Activated naive CD8-positive, alpha-beta T cell treated with anti-CD3 and anti-CD28 coated beads, Interleukin-2, amount 50 U/mL, for 24 hours (primary cell): ENCODE data around the gene C2CD4D.
A peak's percentile ranks its signal among the peaks of the same experiment; 100 is the strongest.

Source experiments
- ATAC-seq: fragments of 150-1000 bp; cut with Tn5 transposase; one replicate; pipeline ENCODE4 v1.10.0; 2021
- DNase-seq: peaks from one replicate; pipeline ENCODE4 v3.0.0; 2021
- H3K27ac Mint-ChIP-seq: one replicate; pipeline ENCODE4 v1.8.0; 2021; ENCODE audit warnings: mild to moderate bottlenecking, mixed read lengths
- H3K27me3 Mint-ChIP-seq: one replicate; pipeline ENCODE4 v1.8.0; 2021; ENCODE audit warnings: mixed read lengths
- H3K36me3 Mint-ChIP-seq: one replicate; pipeline ENCODE4 v1.8.0; 2021; ENCODE audit warnings: low read depth, mixed read lengths
- H3K4me1 Mint-ChIP-seq: one replicate; pipeline ENCODE4 v1.8.0; 2021; ENCODE audit warnings: mixed read lengths
- H3K4me3 Mint-ChIP-seq: one replicate; pipeline ENCODE4 v1.8.0; 2021; ENCODE audit warnings: mild to moderate bottlenecking, moderate library complexity, mixed read lengths
- H3K9me3 Mint-ChIP-seq: one replicate; pipeline ENCODE4 v1.8.0; 2021; ENCODE audit warnings: mixed read lengths

The C2CD4D gene

GRCh38 chr1:151849871-151850270 is 10.3 kb upstream of the C2CD4D start:
- no peak for ATAC-seq
- no peak overlapping the region for H3K27ac Mint-ChIP-seq
- peaks cover 27% of the 10 kb centered on the region for H3K4me1 Mint-ChIP-seq
- peaks cover 12% of the 10 kb centered on the region for H3K36me3 Mint-ChIP-seq
- H3K4me3 Mint-ChIP-seq = no peak overlapping the region
- DNase-seq = no peak
- no peaks in the 10 kb centered on the region for H3K9me3 Mint-ChIP-seq
- H3K27me3 Mint-ChIP-seq = no peaks in the 10 kb centered on the region

GRCh38 chr1:151849126-151849525 is 9.5 kb upstream of the C2CD4D start:
- no peak for DNase-seq
- H3K27ac Mint-ChIP-seq = no peak overlapping the region
- no peak overlapping the region for H3K4me3 Mint-ChIP-seq
- H3K36me3 Mint-ChIP-seq = peaks cover 14% of the 10 kb centered on the region
- H3K9me3 Mint-ChIP-seq = no peaks in the 10 kb centered on the region
- H3K27me3 Mint-ChIP-seq = no peaks in the 10 kb centered on the region
- ATAC-seq = no peak
- peaks cover 27% of the 10 kb centered on the region for H3K4me1 Mint-ChIP-seq

- Mint-ChIP-seq H3K27ac (peak overlapping the region; percentile 77), H3K36me3 (peaks cover 20% of the 10 kb centered on the region), H3K4me1 (peaks cover 29% of the 10 kb centered on the region)
These were observed 8.4 kb upstream of the C2CD4D start for GRCh38 chr1:151847867-151848596.

DNA sequence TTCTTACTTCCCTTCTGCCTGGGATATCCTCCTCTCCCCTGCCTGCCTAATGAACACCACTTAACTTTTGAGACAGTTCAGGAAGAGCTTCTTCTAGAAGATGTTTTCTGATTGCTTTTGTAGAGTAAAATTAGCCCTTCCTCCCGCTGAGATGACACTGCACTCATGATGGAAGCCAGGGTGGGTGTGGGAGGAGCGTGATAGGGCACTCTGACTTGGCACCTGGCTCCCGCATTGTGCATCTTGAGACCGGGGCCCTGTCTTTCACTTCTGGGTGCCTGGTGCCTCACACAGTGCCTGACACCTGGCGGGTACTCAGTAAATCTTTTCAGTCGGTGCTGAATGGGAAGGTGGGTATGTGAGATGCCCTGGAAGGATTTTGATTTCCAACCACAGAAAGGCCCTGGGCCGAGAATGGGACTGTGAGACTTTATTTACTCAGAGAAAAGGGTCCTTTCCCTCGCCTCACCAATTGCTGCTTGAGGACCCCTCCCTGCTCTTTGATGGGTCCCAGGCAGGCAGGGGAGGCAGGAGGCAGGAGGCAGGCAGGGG is 7.1 kb upstream of the C2CD4D start:
- no peak overlapping the region for H3K4me3 Mint-ChIP-seq
- H3K4me1 Mint-ChIP-seq = peaks cover 30% of the 10 kb centered on the region
- H3K36me3 Mint-ChIP-seq = peaks cover 27% of the 10 kb centered on the region
- no peaks in the 10 kb centered on the region for H3K9me3 Mint-ChIP-seq
- DNase-seq (no peak), ATAC-seq (no peak)
- peak overlapping the region; percentile 18 for H3K27ac Mint-ChIP-seq
- H3K27me3 Mint-ChIP-seq = no peaks in the 10 kb centered on the region

More at GRCh38 chr1:151847867-151848596, 8.4 kb upstream of the C2CD4D start:
- no peaks in the 10 kb centered on the region for H3K9me3 Mint-ChIP-seq
- ATAC-seq = no peak
- no peaks in the 10 kb centered on the region for H3K27me3 Mint-ChIP-seq
- no peak overlapping the region for H3K4me3 Mint-ChIP-seq
- DNase-seq = no peak

GRCh38 chr1:151846062-151846568 is 6.5 kb upstream of the C2CD4D start:
- no peaks in the 10 kb centered on the region for H3K9me3 Mint-ChIP-seq
- peak overlapping the region; percentile 18 for H3K27ac Mint-ChIP-seq
- DNase-seq (no peak), ATAC-seq (peak; percentile 67)
- peaks cover 30% of the 10 kb centered on the region for H3K36me3 Mint-ChIP-seq
- no peak overlapping the region for H3K4me3 Mint-ChIP-seq
- no peaks in the 10 kb centered on the region for H3K27me3 Mint-ChIP-seq
- H3K4me1 Mint-ChIP-seq = peaks cover 33% of the 10 kb centered on the region

DNA sequence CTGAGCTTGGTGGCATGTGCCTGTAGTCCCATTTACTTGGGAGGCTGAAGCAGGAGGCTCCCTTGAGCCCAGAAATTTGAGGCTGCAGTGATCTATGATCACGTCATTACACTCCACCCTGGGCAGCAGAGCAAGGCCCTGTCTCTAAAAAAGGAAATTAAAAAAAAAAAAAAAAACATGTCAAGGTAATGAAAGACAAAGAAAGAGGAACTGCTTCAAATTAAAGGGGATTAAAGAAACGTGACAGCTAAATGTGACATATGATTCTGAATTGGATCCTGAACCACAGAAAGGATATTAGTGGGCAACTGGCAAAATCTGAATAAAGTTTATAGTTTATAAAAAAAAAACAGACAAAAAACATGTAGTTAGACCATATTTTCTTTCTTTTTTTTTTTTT is 3.8 kb upstream of the C2CD4D start:
- Mint-ChIP-seq H3K9me3 (no peaks in the 10 kb centered on the region), H3K4me1 (peaks cover 42% of the 10 kb centered on the region)

GRCh38 chr1:151841141-151841540 is 1.5 kb upstream of the C2CD4D start:
- Mint-ChIP-seq H3K9me3 (no peaks in the 10 kb centered on the region), H3K4me1 (peaks cover 45% of the 10 kb centered on the region), H3K36me3 (peaks cover 30% of the 10 kb centered on the region), H3K4me3 (no peak overlapping the region), H3K27me3 (peaks cover 1% of the 10 kb centered on the region), H3K27ac (no peak overlapping the region)
- ATAC-seq (no peak), DNase-seq (no peak)

More for the DNA sequence above, 3.8 kb upstream of the C2CD4D start:
- no peak overlapping the region for H3K27ac Mint-ChIP-seq
- no peak overlapping the region for H3K4me3 Mint-ChIP-seq
- H3K27me3 Mint-ChIP-seq = no peaks in the 10 kb centered on the region
- ATAC-seq (no peak), DNase-seq (no peak)
- peaks cover 35% of the 10 kb centered on the region for H3K36me3 Mint-ChIP-seq

GRCh38 chr1:151840421-151840820 is 801 bp upstream of the C2CD4D start:
- H3K4me3 Mint-ChIP-seq = peak overlapping the region; percentile 84
- H3K27ac Mint-ChIP-seq = peak overlapping the region; percentile 14
- ATAC-seq = no peak
- H3K9me3 Mint-ChIP-seq = no peaks in the 10 kb centered on the region
- peaks cover 27% of the 10 kb centered on the region for H3K36me3 Mint-ChIP-seq
- H3K27me3 Mint-ChIP-seq = peaks cover 1% of the 10 kb centered on the region
- peaks cover 47% of the 10 kb centered on the region for H3K4me1 Mint-ChIP-seq
- DNase-seq = no peak

- Mint-ChIP-seq H3K4me1 (peaks cover 60% of the 10 kb centered on the region), H3K9me3 (no peaks in the 10 kb centered on the region), H3K36me3 (peaks cover 22% of the 10 kb centered on the region), H3K27ac (peak overlapping the region; percentile 80), H3K4me3 (peak overlapping the region; percentile 84), H3K27me3 (peaks cover 1% of the 10 kb centered on the region)
- DNase-seq (no peak), ATAC-seq (no peak)
These were observed 573 bp downstream of the C2CD4D start for GRCh38 chr1:151839082-151839412.

- no peak for ATAC-seq
- peak overlapping the region; percentile 80 for H3K27ac Mint-ChIP-seq
- H3K27me3 Mint-ChIP-seq = peaks cover 1% of the 10 kb centered on the region
- H3K36me3 Mint-ChIP-seq = peaks cover 20% of the 10 kb centered on the region
- peak overlapping the region; percentile 84 for H3K4me3 Mint-ChIP-seq
- no peak for DNase-seq
- peaks cover 66% of the 10 kb centered on the region for H3K4me1 Mint-ChIP-seq
- no peaks in the 10 kb centered on the region for H3K9me3 Mint-ChIP-seq
These were observed 1.2 kb downstream of the C2CD4D start for GRCh38 chr1:151838222-151839081.

DNA sequence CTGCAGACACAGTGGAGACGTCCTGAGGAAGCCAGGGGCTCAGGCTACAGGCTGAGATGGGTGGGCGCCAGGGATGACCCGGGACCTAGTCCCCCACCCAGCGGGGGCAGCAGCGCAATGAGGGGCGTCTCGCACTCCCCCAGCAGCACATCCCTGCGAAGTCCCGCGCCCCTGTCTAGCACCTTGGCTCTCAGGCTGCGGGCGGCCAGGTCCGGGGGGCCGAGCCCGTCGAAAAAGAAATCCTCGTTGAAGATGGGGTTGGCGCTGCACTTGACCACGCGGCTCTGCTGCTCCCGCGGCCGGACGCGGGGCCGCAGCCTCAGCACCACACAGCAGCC is 1.8 kb downstream of the C2CD4D start:
- Mint-ChIP-seq H3K36me3 (peaks cover 15% of the 10 kb centered on the region), H3K9me3 (no peaks in the 10 kb centered on the region), H3K27ac (peak overlapping the region; percentile 89), H3K27me3 (peaks cover 1% of the 10 kb centered on the region), H3K4me1 (peaks cover 68% of the 10 kb centered on the region), H3K4me3 (peak overlapping the region; percentile 79)
- DNase-seq (no peak), ATAC-seq (no peak)

- peaks cover 12% of the 10 kb centered on the region for H3K36me3 Mint-ChIP-seq
- ATAC-seq (peak; percentile 58), DNase-seq (no peak)
- peak overlapping the region; percentile 89 for H3K27ac Mint-ChIP-seq
- H3K27me3 Mint-ChIP-seq = peaks cover 1% of the 10 kb centered on the region
- peak overlapping the region; percentile 79 for H3K4me3 Mint-ChIP-seq
- H3K4me1 Mint-ChIP-seq = peaks cover 69% of the 10 kb centered on the region
- no peaks in the 10 kb centered on the region for H3K9me3 Mint-ChIP-seq
These were observed 2.4 kb downstream of the C2CD4D start for GRCh38 chr1:151837197-151837596.

- ATAC-seq (no peak), DNase-seq (no peak)
- Mint-ChIP-seq H3K9me3 (no peaks in the 10 kb centered on the region), H3K36me3 (peaks cover 3% of the 10 kb centered on the region), H3K4me1 (peaks cover 71% of the 10 kb centered on the region), H3K27ac (no peak overlapping the region), H3K4me3 (no peak overlapping the region), H3K27me3 (peaks cover 1% of the 10 kb centered on the region)
These were observed 4.0 kb downstream of the C2CD4D start for GRCh38 chr1:151835596-151835995.

- Mint-ChIP-seq H3K36me3 (no peaks in the 10 kb centered on the region), H3K27ac (no peak overlapping the region), H3K4me1 (peaks cover 71% of the 10 kb centered on the region), H3K27me3 (peaks cover 1% of the 10 kb centered on the region), H3K4me3 (no peak overlapping the region), H3K9me3 (no peaks in the 10 kb centered on the region)
- DNase-seq = no peak
- ATAC-seq = peak; percentile 9
These were observed 5.4 kb downstream of the C2CD4D start for GRCh38 chr1:151834239-151834638.
